Measurements from ENCODE around the gene MTO1. TPM values are rescaled to one million over a fixed set of nuclear protein-coding genes. Genes with fewer than 3 reads are reported as not detected.

MTO1 gene
- polyA plus RNA-seq, 3 donors = 8.0 to 22.8 (median 14.4) TPM

DNA sequence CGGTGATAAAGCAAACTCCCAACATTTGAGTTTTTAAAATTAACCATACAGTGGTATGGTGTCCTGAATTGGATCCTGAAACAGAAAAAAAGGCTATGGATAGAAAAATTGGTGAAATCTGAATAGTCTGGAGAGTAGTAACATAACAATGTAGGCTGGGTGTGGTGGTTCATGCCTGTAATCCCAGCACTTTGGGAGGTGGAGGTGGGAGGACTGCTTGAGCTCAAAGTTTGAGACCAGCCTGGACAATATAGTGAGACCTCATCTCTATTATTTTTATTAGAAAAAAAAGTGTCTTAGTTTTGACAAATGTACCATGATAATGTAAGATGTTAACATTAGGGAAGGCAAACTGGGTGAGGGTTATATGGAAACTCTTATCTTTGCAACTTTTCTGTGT, 48.3 kb downstream of the MTO1 start:
- no peak overlapping the region for H3K4me3 Mint-ChIP-seq
- H3K27ac Mint-ChIP-seq = peak overlapping the region in 2 of 7 donors; percentile 19 to 41
- Histone ChIP-seq H4K20me1 (ENCODE audit: insufficient read depth, low read length) (peaks cover 26% of the 10 kb centered on the region), H3K4me2 (replicated peaks; ENCODE audit: extremely low read depth, low read length, poor library complexity, severe bottlenecking) (no peak overlapping the region), H3K36me3 (replicated peaks in 1 of 2; ENCODE audit: control insufficient read depth in 1 of 2, insufficient read depth in 2 of 2, low read length in 2 of 2) (peaks cover 3 to 10% of the 10 kb centered on the region in 2 donors), H3K9ac (ENCODE audit: insufficient read depth, low read length, poor library complexity, severe bottlenecking) (no peak overlapping the region), H3K9me3 (replicated peaks in 1 of 2; ENCODE audit: control insufficient read depth in 1 of 2, insufficient read depth in 1 of 2, low read length in 2 of 2) (no peaks in the 10 kb centered on the region), H3K4me3 (replicated peaks in 1 of 3; ENCODE audit: low read depth in 2 of 3, low read length in 3 of 3) (no peak overlapping the region), H3K27ac (ENCODE audit: low read depth in 1 of 2, low read length in 2 of 2) (no peak overlapping the region), H3K4me1 (ENCODE audit: control insufficient read depth in 1 of 2, insufficient read depth in 2 of 2, low read length in 2 of 2) (peaks cover 11 to 14% of the 10 kb centered on the region in 2 donors), H3K27me3 (ENCODE audit: control insufficient read depth in 2 of 2, insufficient read depth in 2 of 2, low read length in 2 of 2) (no peaks in the 10 kb centered on the region), H2AFZ (ENCODE audit: insufficient read depth, low read depth, low read length, poor library complexity, severe bottlenecking) (no peak overlapping the region), H3K79me2 (ENCODE audit: insufficient read depth, low read length) (peaks cover 2% of the 10 kb centered on the region)
- H3K27me3 Mint-ChIP-seq (ENCODE audit: low read depth in 3 of 3) = peaks cover 0 to 1% (median 0%) of the 10 kb centered on the region in 3 donors
- intact Hi-C loops (cut with micrococcal nuclease) = loop anchor here (5.0 to 10.0 kb wide), 2 partner anchors 45 to 48 kb away; partner anchors contain the start of gene MTO1 (in 2 of the 2)
- TF ChIP-seq, protein P1, sequence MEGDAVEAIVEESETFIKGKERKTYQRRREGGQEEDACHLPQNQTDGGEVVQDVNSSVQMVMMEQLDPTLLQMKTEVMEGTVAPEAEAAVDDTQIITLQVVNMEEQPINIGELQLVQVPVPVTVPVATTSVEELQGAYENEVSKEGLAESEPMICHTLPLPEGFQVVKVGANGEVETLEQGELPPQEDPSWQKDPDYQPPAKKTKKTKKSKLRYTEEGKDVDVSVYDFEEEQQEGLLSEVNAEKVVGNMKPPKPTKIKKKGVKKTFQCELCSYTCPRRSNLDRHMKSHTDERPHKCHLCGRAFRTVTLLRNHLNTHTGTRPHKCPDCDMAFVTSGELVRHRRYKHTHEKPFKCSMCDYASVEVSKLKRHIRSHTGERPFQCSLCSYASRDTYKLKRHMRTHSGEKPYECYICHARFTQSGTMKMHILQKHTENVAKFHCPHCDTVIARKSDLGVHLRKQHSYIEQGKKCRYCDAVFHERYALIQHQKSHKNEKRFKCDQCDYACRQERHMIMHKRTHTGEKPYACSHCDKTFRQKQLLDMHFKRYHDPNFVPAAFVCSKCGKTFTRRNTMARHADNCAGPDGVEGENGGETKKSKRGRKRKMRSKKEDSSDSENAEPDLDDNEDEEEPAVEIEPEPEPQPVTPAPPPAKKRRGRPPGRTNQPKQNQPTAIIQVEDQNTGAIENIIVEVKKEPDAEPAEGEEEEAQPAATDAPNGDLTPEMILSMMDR (IDR thresholded peaks at IDR 0.05) = no peak
- no CpG with 5 or more reads among the region's 1 CpG for WGBS (ENCODE audit: insufficient coverage)
- peaks cover 0 to 15% (median 8%) of the 10 kb centered on the region in 7 donors for H3K9me3 Mint-ChIP-seq
- peaks cover 16% of the 10 kb centered on the region for H3K4me1 Mint-ChIP-seq
- H3K36me3 Mint-ChIP-seq = peaks cover 6 to 24% of the 10 kb centered on the region in 2 donors
- DNase-seq = no peak

DNA sequence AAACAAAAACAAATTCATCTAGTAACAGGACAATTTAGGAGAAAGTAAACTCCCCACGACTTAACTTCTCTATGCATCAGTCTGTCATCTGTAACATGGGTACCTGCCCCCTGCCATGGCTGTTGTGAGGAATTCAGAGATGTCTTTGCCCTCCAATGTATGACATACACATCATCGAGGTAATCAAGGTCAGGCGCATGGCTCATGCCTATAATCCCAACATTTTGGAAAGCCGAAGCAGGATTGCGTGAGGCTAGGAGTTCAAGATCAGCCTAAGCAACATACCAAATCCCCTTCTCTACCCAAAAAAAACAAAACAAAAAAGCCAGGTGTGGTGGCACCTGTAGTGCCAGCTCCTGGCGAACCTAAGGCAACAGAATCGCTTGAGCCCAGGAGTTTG, 50.3 kb downstream of the MTO1 start:
- 95% methylated on average over 4 of the region's 7 CpGs for WGBS (ENCODE audit: insufficient coverage)
- peaks cover 21 to 27% of the 10 kb centered on the region in 2 donors for H3K36me3 ChIP-seq (replicated peaks in 1 of 2; ENCODE audit: control insufficient read depth in 1 of 2, insufficient read depth in 2 of 2, low read length in 2 of 2)

More for the DNA sequence above, 50.3 kb downstream of the MTO1 start:
- H4K20me1 ChIP-seq (ENCODE audit: insufficient read depth, low read length) = peaks cover 46% of the 10 kb centered on the region
- H3K9me3 ChIP-seq (replicated peaks in 1 of 2; ENCODE audit: control insufficient read depth in 1 of 2, insufficient read depth in 1 of 2, low read length in 2 of 2) = no peaks in the 10 kb centered on the region
- H2AFZ ChIP-seq (ENCODE audit: insufficient read depth, low read depth, low read length, poor library complexity, severe bottlenecking) = no peak overlapping the region
- Mint-ChIP-seq H3K4me3 (no peak overlapping the region), H3K27ac (peak overlapping the region in 6 of 7 donors; percentile 65 to 87 (median 75)), H3K27me3 (ENCODE audit: low read depth in 3 of 3) (peaks cover 0 to 1% (median 0%) of the 10 kb centered on the region in 3 donors), H3K9me3 (no peaks in the 10 kb centered on the region), H3K4me1 (peaks cover 34% of the 10 kb centered on the region), H3K36me3 (peaks cover 23 to 35% of the 10 kb centered on the region in 2 donors)
- H3K27ac ChIP-seq (ENCODE audit: low read depth in 1 of 2, low read length in 2 of 2) = peak overlapping the region in 1 of 2 donors; percentile 40
- DNase-seq = no peak
- peaks cover 12% of the 10 kb centered on the region for H3K79me2 ChIP-seq (ENCODE audit: insufficient read depth, low read length)
- TF ChIP-seq, protein P1 (IDR thresholded peaks at IDR 0.05) = no peak
- H3K9ac ChIP-seq (ENCODE audit: insufficient read depth, low read length, poor library complexity, severe bottlenecking) = no peak overlapping the region
- no peaks in the 10 kb centered on the region for H3K27me3 ChIP-seq (ENCODE audit: control insufficient read depth in 2 of 2, insufficient read depth in 2 of 2, low read length in 2 of 2)
- H3K4me1 ChIP-seq (ENCODE audit: control insufficient read depth in 1 of 2, insufficient read depth in 2 of 2, low read length in 2 of 2) = peaks cover 28 to 32% of the 10 kb centered on the region in 2 donors
- no peak overlapping the region for H3K4me2 ChIP-seq (replicated peaks; ENCODE audit: extremely low read depth, low read length, poor library complexity, severe bottlenecking)
- H3K4me3 ChIP-seq (replicated peaks in 1 of 3; ENCODE audit: low read depth in 2 of 3, low read length in 3 of 3) = no peak overlapping the region
- intact Hi-C loops (cut with micrococcal nuclease) = loop anchor here (5.0 to 10.0 kb wide), 2 partner anchors 47 to 49 kb away; partner anchors contain the start of gene MTO1 (in 2 of the 2)
